Hematopoietic multipotent progenitor cell treated with erythropoietin and hydrocortisone succinate and interleukin-3 and kit ligand, for 15 days (in vitro differentiated cells): ENCODE data around the gene UXS1.

ENCODE experiments used
- DNase-seq: peaks from one replicate; pipeline ENCODE4 v3.0.0-alpha.2; 2015; ENCODE audit warnings: low spot score

Gene UXS1

GRCh38 chr2:106109675-106110424, 84.3 kb downstream of the UXS1 start:
- DNase-seq: no peak

GRCh38 chr2:106108791-106109190, 85.3 kb downstream of the UXS1 start:
- DNase-seq: no peak

GRCh38 chr2:106108351-106108750, 85.8 kb downstream of the UXS1 start:
- DNase-seq: no peak

- DNase-seq: no peak
Measured at GRCh38 chr2:106107509-106108131, 86.5 kb downstream of the UXS1 start.

GRCh38 chr2:106106622-106107508, 87.2 kb downstream of the UXS1 start:
- no peak for DNase-seq

- no peak for DNase-seq
Measured at GRCh38 chr2:106105151-106105922, 88.8 kb downstream of the UXS1 start.

GRCh38 chr2:106104332-106105062, 89.6 kb downstream of the UXS1 start:
- peak; percentile 76 for DNase-seq

- no peak for DNase-seq
Measured at GRCh38 chr2:106099691-106100090, 94.4 kb downstream of the UXS1 start.

- DNase-seq: no peak
Measured at GRCh38 chr2:106098664-106099063, 95.4 kb downstream of the UXS1 start.

GRCh38 chr2:106098081-106098480, 96.0 kb downstream of the UXS1 start:
- no peak for DNase-seq

GRCh38 chr2:106097038-106098000, 96.8 kb downstream of the UXS1 start:
- DNase-seq: no peak

GRCh38 chr2:106096299-106097037, 97.6 kb downstream of the UXS1 start:
- no peak for DNase-seq

- DNase-seq: no peak
Measured at GRCh38 chr2:106095478-106096298, 98.4 kb downstream of the UXS1 start.

- DNase-seq: no peak
Measured at GRCh38 chr2:106094131-106094841, 99.8 kb downstream of the UXS1 start.

- DNase-seq: no peak
Measured at GRCh38 chr2:106090916-106091618, 103.0 kb downstream of the UXS1 start.

- DNase-seq: no peak
Measured at GRCh38 chr2:106089611-106090010, 104.5 kb downstream of the UXS1 start.
